Omental fat pad (tissue), 4 donors: ENCODE data around the gene COL26A1. TPM values are rescaled to one million over a fixed set of nuclear protein-coding genes. Genes with fewer than 3 reads are reported as not detected.
"Not testable (repeated sequence)": the region's sequence is repeated elsewhere in the genome, so short reads cannot be mapped to it uniquely, and the experiment has no call there.

Experiments used
- ATAC-seq: fragments of 150-250 bp; one replicate; pipeline ENCODE4 v1.9.1; 2016; ENCODE audit warnings: mild to moderate bottlenecking, moderate library complexity; ENCODE audit not compliant: low FRiP score
- DNase-seq: peaks from one replicate; pipeline ENCODE4 v3.0.0-alpha.2; 2019; ENCODE audit warnings: low spot score
- CTCF ChIP-seq, 3 donors: fragments of 450-650 bp; IDR thresholded peaks; one replicate each; pipeline ENCODE4 v1.5.1; 2016 to 2017; ENCODE audit warnings: antibody characterized with exemption in 3 of 3, mild to moderate bottlenecking in 3 of 3, moderate library complexity in 2 of 3
- total RNA-seq, 4 donors: library from RNA; depleted of rRNA; stranded (reverse); fragments of >200 nt; gene quantifications; one replicate each; pipeline ENCODE4 v1.1.0, GENCODE V29; 2016

Gene COL26A1
- total RNA-seq, 4 donors from 2014 or later = 0.37 TPM; not detected in 3

- TF ChIP-seq CTCF (IDR thresholded peaks at IDR 0.05) = no peak
- no peak for ATAC-seq
- no peak for DNase-seq
Observed at GRCh38 chr7:101332026-101332425, 30.6 kb upstream of the COL26A1 start.

DNA sequence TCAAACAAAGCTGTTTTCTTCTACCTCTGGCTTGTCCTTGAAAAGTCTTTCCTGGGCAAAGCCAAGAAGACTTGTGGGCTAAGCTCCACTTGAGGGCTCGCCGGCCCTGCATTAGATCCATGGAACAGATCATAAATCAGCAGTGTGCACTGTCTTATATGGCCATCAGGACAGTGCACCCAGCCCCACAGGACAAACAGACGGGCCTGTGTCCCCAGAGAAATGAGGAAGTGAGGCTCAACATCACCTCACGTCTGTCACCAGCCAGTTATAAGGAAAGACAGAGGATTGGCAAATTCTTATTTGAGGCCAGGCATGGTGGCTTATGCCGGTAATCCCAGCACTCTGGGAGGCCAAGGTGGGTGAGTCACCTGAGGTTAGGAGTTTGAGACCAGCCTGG is 28.8 kb upstream of the COL26A1 start:
- DNase-seq = no peak
- ATAC-seq = no peak
- no peak for TF ChIP-seq CTCF (IDR thresholded peaks at IDR 0.05)

DNA sequence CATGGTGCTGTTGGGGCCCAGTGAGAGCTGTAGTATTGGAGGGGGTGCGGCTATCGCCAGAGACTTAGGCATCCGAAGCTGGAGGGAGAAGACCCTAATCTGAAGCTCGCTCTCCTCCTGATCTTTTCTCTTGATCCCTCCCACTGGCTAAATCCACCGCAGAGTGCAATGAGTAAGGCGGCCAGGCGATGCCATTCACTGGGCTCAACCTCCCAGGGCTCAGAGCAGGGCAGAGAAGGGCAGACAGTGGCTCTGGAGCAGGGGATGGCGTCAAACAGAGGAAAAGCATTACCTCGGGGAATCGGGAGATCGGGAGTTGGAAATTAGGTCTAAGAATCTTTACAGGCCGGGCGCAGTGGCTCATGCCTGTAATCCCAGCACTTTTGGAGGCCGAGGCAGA is 22.3 kb upstream of the COL26A1 start:
- TF ChIP-seq CTCF (IDR thresholded peaks at IDR 0.05) = no peak
- DNase-seq (no peak), ATAC-seq (no peak)

GRCh38 chr7:101342892-101343291 is 19.8 kb upstream of the COL26A1 start:
- no peak for TF ChIP-seq CTCF (IDR thresholded peaks at IDR 0.05)
- ATAC-seq (no peak), DNase-seq (no peak)

DNA sequence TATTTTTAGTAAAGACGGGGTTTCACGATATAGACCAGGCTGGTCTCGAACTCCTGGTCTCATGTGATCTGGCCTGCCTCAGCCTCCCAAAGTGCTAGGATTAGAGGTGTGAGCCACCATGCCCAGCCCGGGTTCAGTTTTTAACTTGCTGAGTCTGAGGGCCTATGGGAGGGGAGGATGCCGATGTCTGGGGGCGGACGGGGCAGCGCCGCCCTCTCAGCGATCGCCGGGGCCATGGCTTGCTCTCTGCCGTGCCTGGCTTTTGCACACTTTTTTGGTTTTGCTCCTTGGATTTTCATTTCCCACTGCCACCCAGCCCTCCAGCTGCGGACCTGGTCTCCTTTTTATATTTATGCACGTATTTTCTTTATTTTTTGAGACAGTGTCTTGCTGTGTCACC is 15.2 kb upstream of the COL26A1 start:
- DNase-seq (no peak), ATAC-seq (no peak)
- TF ChIP-seq CTCF (IDR thresholded peaks at IDR 0.05) = no peak

DNA sequence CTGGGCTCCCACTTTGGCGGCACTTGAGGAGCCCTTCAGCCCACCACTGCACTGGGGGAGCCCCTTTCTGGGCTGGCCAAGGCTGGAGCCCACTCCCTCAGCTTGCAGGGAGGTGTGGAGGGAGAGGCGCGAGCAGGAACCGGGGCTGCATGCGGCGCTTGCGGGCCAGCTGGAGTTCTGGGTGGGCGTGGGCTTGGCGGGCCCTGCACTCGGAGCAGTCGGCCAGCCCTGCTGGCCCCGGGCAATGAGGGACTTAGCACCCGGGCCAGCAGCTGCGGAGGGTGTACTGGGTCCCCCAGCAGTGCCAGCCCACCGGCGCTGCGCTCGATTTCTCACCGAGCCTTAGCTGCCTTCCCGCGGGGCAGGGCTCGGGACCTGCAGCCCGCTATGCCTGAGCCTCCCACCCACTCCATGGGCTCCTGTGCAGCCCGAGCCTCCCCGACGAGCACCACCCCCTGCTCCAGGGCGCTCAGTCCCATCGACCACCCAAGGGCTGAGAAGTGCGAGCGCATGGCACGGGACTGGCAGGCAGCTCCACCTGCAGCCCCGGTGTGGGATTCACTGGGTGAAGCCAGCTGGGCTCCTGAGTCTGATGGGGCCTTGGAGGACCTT is 14.1 kb upstream of the COL26A1 start:
- DNase-seq, ATAC-seq: not testable (repeated sequence)

DNA sequence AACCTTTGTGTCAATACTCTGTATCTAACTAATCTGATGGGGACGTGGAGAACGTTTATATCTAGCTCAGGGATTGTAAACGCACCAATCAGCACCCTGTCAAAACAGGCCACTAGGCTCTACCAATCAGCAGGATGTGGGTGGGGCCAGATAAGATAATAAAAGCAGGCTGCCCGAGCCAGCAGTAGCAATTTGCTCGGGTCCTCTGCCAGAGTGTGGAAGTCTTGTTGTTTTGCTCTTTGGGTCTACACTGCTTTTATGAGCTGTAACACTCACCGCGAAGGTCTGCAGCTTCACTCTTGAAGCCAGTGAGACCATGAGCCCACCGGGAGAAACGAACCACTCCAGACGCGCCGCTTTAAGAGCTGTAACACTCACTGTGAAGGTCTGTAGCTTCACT is 13.4 kb upstream of the COL26A1 start:
- not testable (repeated sequence) for ATAC-seq, DNase-seq

DNA sequence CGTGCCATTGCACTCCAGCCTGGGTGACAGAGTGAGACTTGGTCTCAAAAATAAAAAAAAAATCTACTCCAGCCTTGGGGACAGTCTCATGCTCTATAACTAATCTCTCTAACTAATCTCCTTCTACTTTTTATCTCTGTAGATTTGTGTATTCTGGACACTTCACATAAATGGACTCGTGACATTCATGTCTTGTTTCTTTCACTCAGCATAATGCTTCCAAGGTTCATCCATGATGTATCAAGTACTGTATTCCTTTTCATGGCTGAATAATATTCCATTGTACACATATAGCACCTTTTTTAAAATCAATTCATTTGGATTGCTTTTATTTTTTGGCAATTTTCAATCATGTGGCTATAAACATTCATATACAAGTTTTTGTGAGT is 9.8 kb upstream of the COL26A1 start:
- TF ChIP-seq CTCF (IDR thresholded peaks at IDR 0.05) = no peak
- no peak for DNase-seq
- no peak for ATAC-seq
